MM.1S (cell line): ENCODE measurements around the gene UNKL.
A peak's percentile ranks its signal among the peaks of the same experiment; 100 is the strongest.
"Not testable (repeated sequence)": the region's sequence is repeated elsewhere in the genome, so short reads cannot be mapped to it uniquely, and the experiment has no call there.

Source experiments
- DNase-seq: peaks from one replicate; pipeline ENCODE4 v3.0.0-alpha.2; 2015
- H2AFZ ChIP-seq: fragments of 300-600 bp; sonication (generic); 2 replicates; pipeline ENCODE4 v1.6.0; 2016; ENCODE audit warnings: antibody characterized with exemption, low read length
- H3F3A ChIP-seq: fragments of 300-600 bp; sonication (generic); 2 replicates; pipeline ENCODE4 v1.6.1; 2016; ENCODE audit warnings: mild to moderate bottlenecking, antibody characterized with exemption, low read length, moderate library complexity, mixed read lengths; ENCODE audit not compliant: insufficient read depth
- H3K27ac ChIP-seq: fragments of 300-600 bp; sonication (generic); 2 replicates; pipeline ENCODE4 v1.5.1; 2016; ENCODE audit warnings: mild to moderate bottlenecking, low read length
- H3K27me3 ChIP-seq: fragments of 300-600 bp; sonication (generic); replicated peaks from 2 replicates; pipeline ENCODE4 v1.6.0; 2016; ENCODE audit warnings: low read length; ENCODE audit not compliant: insufficient read depth
- H3K36me3 ChIP-seq: fragments of 300-600 bp; sonication (generic); replicated peaks from 2 replicates; pipeline ENCODE4 v1.6.1; 2016; ENCODE audit warnings: mild to moderate bottlenecking, low read length, mixed read lengths; ENCODE audit not compliant: insufficient read depth
- H3K4me1 ChIP-seq: fragments of 300-600 bp; sonication (generic); 2 replicates; pipeline ENCODE4 v1.6.1; 2016; ENCODE audit warnings: low read length, mixed read lengths
- H3K4me2 ChIP-seq: fragments of 300-600 bp; sonication (generic); 2 replicates; pipeline ENCODE4 v1.6.0; 2016; ENCODE audit warnings: low read depth, low read length
- H3K4me3 ChIP-seq: fragments of 300-600 bp; sonication (generic); 2 replicates; pipeline ENCODE4 v1.5.1; 2016; ENCODE audit warnings: low read length, mixed read lengths
- H3K79me2 ChIP-seq: fragments of 300-600 bp; sonication (generic); 2 replicates; pipeline ENCODE4 v1.6.1; 2016; ENCODE audit warnings: mixed run types, low read length, mixed read lengths
- H3K9ac ChIP-seq: fragments of 300-600 bp; sonication (generic); 2 replicates; pipeline ENCODE4 v1.6.1; 2016; ENCODE audit warnings: low read length, mixed read lengths
- H3K9me2 ChIP-seq: fragments of 300-600 bp; sonication (generic); replicated peaks from 2 replicates; pipeline ENCODE4 v1.6.1; 2016; ENCODE audit warnings: mild to moderate bottlenecking, low read length, mixed read lengths; ENCODE audit not compliant: insufficient read depth
- H3K9me3 ChIP-seq: fragments of 300-600 bp; sonication (generic); replicated peaks from 2 replicates; pipeline ENCODE4 v1.6.1; 2016; ENCODE audit warnings: mild to moderate bottlenecking, low read length, mixed read lengths; ENCODE audit not compliant: insufficient read depth
- H4K20me1 ChIP-seq: fragments of 300-600 bp; sonication (generic); 2 replicates; pipeline ENCODE4 v1.6.1; 2016; ENCODE audit warnings: mild to moderate bottlenecking, low read length, moderate library complexity, mixed read lengths; ENCODE audit not compliant: insufficient read depth
- CTCF ChIP-seq: fragments of 300-600 bp; sonication (generic); IDR thresholded peaks from 2 replicates; pipeline ENCODE4 v1.5.1; 2016; ENCODE audit warnings: antibody characterized with exemption, low read length, mixed read lengths
- EZH2 ChIP-seq: fragments of 300-600 bp; sonication (generic); optimal IDR thresholded peaks from 2 replicates; pipeline ENCODE3; 2017; ENCODE audit warnings: low read depth, mild to moderate bottlenecking, antibody characterized with exemption, low read length, mixed read lengths
- EZH2phosphoT487 ChIP-seq: fragments of 300-600 bp; sonication (generic); IDR thresholded peaks from 2 replicates; pipeline ENCODE4 v1.6.1; 2018; ENCODE audit warnings: antibody characterized with exemption, low read length

Gene UNKL

GRCh38 chr16:1330260-1330914 lies 84.1 kb downstream of the UNKL start:
- peaks cover 18% of the 10 kb centered on the region for H3K4me1 ChIP-seq
- peaks cover 27% of the 10 kb centered on the region for H3K27me3 ChIP-seq
- no peaks in the 10 kb centered on the region for H3K79me2 ChIP-seq
- H3K36me3 ChIP-seq = no peaks in the 10 kb centered on the region
- H3K9me2 ChIP-seq = no peaks in the 10 kb centered on the region
- H2AFZ ChIP-seq = no peak overlapping the region
- no peak overlapping the region for H3K9ac ChIP-seq
- no peak overlapping the region for H3K4me3 ChIP-seq
- H4K20me1 ChIP-seq = no peaks in the 10 kb centered on the region
- no peaks in the 10 kb centered on the region for H3F3A ChIP-seq
- H3K9me3 ChIP-seq = no peaks in the 10 kb centered on the region
- no peak overlapping the region for H3K27ac ChIP-seq
- H3K4me2 ChIP-seq = no peak overlapping the region
- DNase-seq = peak; percentile 20
- TF ChIP-seq CTCF (peak; percentile 73), EZH2phosphoT487 (no peak)

- H3F3A ChIP-seq, H3K36me3 ChIP-seq, H4K20me1 ChIP-seq, H3K9ac ChIP-seq, DNase-seq, H3K9me3 ChIP-seq, H3K4me2 ChIP-seq, H3K79me2 ChIP-seq, H3K27ac ChIP-seq, H2AFZ ChIP-seq, H3K4me3 ChIP-seq, H3K9me2 ChIP-seq: not testable (repeated sequence)
- peaks cover 13% of the 10 kb centered on the region for H3K27me3 ChIP-seq
- H3K4me1 ChIP-seq = peaks cover 18% of the 10 kb centered on the region
These were observed 85.5 kb downstream of the UNKL start for GRCh38 chr16:1328961-1329360.

- H2AFZ ChIP-seq, H3K4me3 ChIP-seq, DNase-seq, H3K27me3 ChIP-seq, H3K79me2 ChIP-seq, H3F3A ChIP-seq, H3K9me2 ChIP-seq, H3K9ac ChIP-seq, H3K4me2 ChIP-seq, H4K20me1 ChIP-seq, H3K36me3 ChIP-seq, H3K27ac ChIP-seq, H3K9me3 ChIP-seq: not testable (repeated sequence)
- peaks cover 18% of the 10 kb centered on the region for H3K4me1 ChIP-seq
These were observed 86.4 kb downstream of the UNKL start for GRCh38 chr16:1328136-1328535.

GRCh38 chr16:1327619-1327947 lies 86.9 kb downstream of the UNKL start:
- no peaks in the 10 kb centered on the region for H3K79me2 ChIP-seq
- no peaks in the 10 kb centered on the region for H3K9me3 ChIP-seq
- H3K9me2 ChIP-seq = no peaks in the 10 kb centered on the region
- no peak for TF ChIP-seq EZH2
- no peak for TF ChIP-seq EZH2phosphoT487
- no peak for TF ChIP-seq CTCF
- peaks cover 17% of the 10 kb centered on the region for H3K4me1 ChIP-seq
- no peaks in the 10 kb centered on the region for H4K20me1 ChIP-seq
- no peaks in the 10 kb centered on the region for H3K36me3 ChIP-seq
- H3K27ac ChIP-seq = no peak overlapping the region
- H2AFZ ChIP-seq = no peak overlapping the region
- H3K9ac ChIP-seq = no peak overlapping the region
- H3F3A ChIP-seq = no peaks in the 10 kb centered on the region
- H3K4me3 ChIP-seq = no peak overlapping the region
- no peak overlapping the region for H3K4me2 ChIP-seq
- peaks cover 3% of the 10 kb centered on the region; the same call in 1 of the 2 replicates for H3K27me3 ChIP-seq
- no peak for DNase-seq
